Measurements from ENCODE around the gene PTBP3. TPM values are rescaled to one million over a fixed set of nuclear protein-coding genes. Genes with fewer than 3 reads are reported as not detected.

Gene PTBP3
- total RNA-seq, 1 donor from 2014 or later: 104 TPM

- Mint-ChIP-seq H3K27ac (peak overlapping the region; percentile 89), H3K9me3 (peaks cover 11% of the 10 kb centered on the region), H3K4me3 (peak overlapping the region; percentile 84), H3K36me3 (ENCODE audit: low read depth) (peaks cover 4% of the 10 kb centered on the region), H3K4me1 (peaks cover 10% of the 10 kb centered on the region), H3K27me3 (peaks cover 2% of the 10 kb centered on the region)
- no peak for DNase-seq
- intact Hi-C loops (cut with micrococcal nuclease): no loop called here
Observed at GRCh38 chr9:112349008-112349333, 15.6 kb upstream of the PTBP3 start.

GRCh38 chr9:112348257-112349007 lies 15.0 kb upstream of the PTBP3 start:
- intact Hi-C loops (cut with micrococcal nuclease): no loop called here
- peaks cover 4% of the 10 kb centered on the region for H3K36me3 Mint-ChIP-seq (ENCODE audit: low read depth)
- peak overlapping the region; percentile 84 for H3K4me3 Mint-ChIP-seq
- H3K27ac Mint-ChIP-seq: peak overlapping the region; percentile 89
- H3K27me3 Mint-ChIP-seq: peaks cover 4% of the 10 kb centered on the region
- H3K9me3 Mint-ChIP-seq: peaks cover 11% of the 10 kb centered on the region
- peak; percentile 90 for DNase-seq
- H3K4me1 Mint-ChIP-seq: peaks cover 10% of the 10 kb centered on the region

- no peak overlapping the region for H3K27ac Mint-ChIP-seq
- H3K27me3 Mint-ChIP-seq: peaks cover 2% of the 10 kb centered on the region
- no peak overlapping the region for H3K4me3 Mint-ChIP-seq
- H3K9me3 Mint-ChIP-seq: no peaks in the 10 kb centered on the region
- H3K4me1 Mint-ChIP-seq: peaks cover 2% of the 10 kb centered on the region
- H3K36me3 Mint-ChIP-seq (ENCODE audit: low read depth): no peaks in the 10 kb centered on the region
- intact Hi-C loops (cut with micrococcal nuclease): no loop called here
- no peak for DNase-seq
Observed at GRCh38 chr9:112341730-112342129, 8.3 kb upstream of the PTBP3 start.

- H3K36me3 Mint-ChIP-seq (ENCODE audit: low read depth): no peaks in the 10 kb centered on the region
- no peak for DNase-seq
- peaks cover 2% of the 10 kb centered on the region for H3K27me3 Mint-ChIP-seq
- no peaks in the 10 kb centered on the region for H3K9me3 Mint-ChIP-seq
- H3K27ac Mint-ChIP-seq: no peak overlapping the region
- intact Hi-C loops (cut with micrococcal nuclease): no loop called here
- H3K4me1 Mint-ChIP-seq: peaks cover 2% of the 10 kb centered on the region
- H3K4me3 Mint-ChIP-seq: no peak overlapping the region
Observed at GRCh38 chr9:112339886-112340285, 6.5 kb upstream of the PTBP3 start.

- intact Hi-C loops (cut with micrococcal nuclease): no loop called here
- H3K4me3 Mint-ChIP-seq: no peak overlapping the region
- H3K36me3 Mint-ChIP-seq (ENCODE audit: low read depth): no peaks in the 10 kb centered on the region
- no peak overlapping the region for H3K27ac Mint-ChIP-seq
- no peak for DNase-seq
- H3K4me1 Mint-ChIP-seq: peaks cover 6% of the 10 kb centered on the region
- H3K9me3 Mint-ChIP-seq: no peaks in the 10 kb centered on the region
- no peaks in the 10 kb centered on the region for H3K27me3 Mint-ChIP-seq
Observed at GRCh38 chr9:112338561-112338960, 5.1 kb upstream of the PTBP3 start.

- Mint-ChIP-seq H3K27ac (no peak overlapping the region), H3K9me3 (no peaks in the 10 kb centered on the region), H3K27me3 (no peaks in the 10 kb centered on the region), H3K4me3 (no peak overlapping the region), H3K4me1 (peaks cover 6% of the 10 kb centered on the region), H3K36me3 (ENCODE audit: low read depth) (no peaks in the 10 kb centered on the region)
- DNase-seq: no peak
- intact Hi-C loops (cut with micrococcal nuclease): no loop called here
Observed at GRCh38 chr9:112337547-112337946, 4.1 kb upstream of the PTBP3 start.

GRCh38 chr9:112334432-112334841 lies 1.0 kb upstream of the PTBP3 start:
- peaks cover 28% of the 10 kb centered on the region for H3K4me1 Mint-ChIP-seq
- peak; percentile 83 for DNase-seq
- peak overlapping the region; percentile 99 for H3K27ac Mint-ChIP-seq
- no peaks in the 10 kb centered on the region for H3K36me3 Mint-ChIP-seq (ENCODE audit: low read depth)
- H3K4me3 Mint-ChIP-seq: peak overlapping the region; percentile 91
- H3K27me3 Mint-ChIP-seq: no peaks in the 10 kb centered on the region
- no peaks in the 10 kb centered on the region for H3K9me3 Mint-ChIP-seq
- intact Hi-C loops (cut with micrococcal nuclease): loop anchor here (1.0 to 5.0 kb wide), 6 partner anchors 20 to 888 kb away; partner anchors contain the start of genes FKBP15, INIP, KIAA1958 and SLC31A1

- intact Hi-C loops (cut with micrococcal nuclease): loop anchor here (1.0 to 5.0 kb wide), 13 partner anchors 17 to 888 kb away; partner anchors contain the start of genes FKBP15, GNG10, INIP and KIAA1958
- no peaks in the 10 kb centered on the region for H3K27me3 Mint-ChIP-seq
- H3K27ac Mint-ChIP-seq: peak overlapping the region; percentile 99
- peak overlapping the region; percentile 92 for H3K4me3 Mint-ChIP-seq
- H3K9me3 Mint-ChIP-seq: no peaks in the 10 kb centered on the region
- H3K4me1 Mint-ChIP-seq: peaks cover 28% of the 10 kb centered on the region
- peak; percentile 96 for DNase-seq
- H3K36me3 Mint-ChIP-seq (ENCODE audit: low read depth): no peaks in the 10 kb centered on the region
Observed at GRCh38 chr9:112333639-112334431, 416 bp upstream of the PTBP3 start.

GRCh38 chr9:112332674-112332976 lies 794 bp downstream of the PTBP3 start:
- peak overlapping the region; percentile 95 for H3K27ac Mint-ChIP-seq
- intact Hi-C loops (cut with micrococcal nuclease): loop anchor here (2.0 to 5.0 kb wide), 5 partner anchors 84 to 890 kb away; partner anchors contain the start of genes FKBP15, SLC31A1, SNX30 and UGCG
- H3K4me3 Mint-ChIP-seq: peak overlapping the region; percentile 92
- H3K36me3 Mint-ChIP-seq (ENCODE audit: low read depth): peaks cover 5% of the 10 kb centered on the region
- DNase-seq: no peak
- peaks cover 37% of the 10 kb centered on the region for H3K4me1 Mint-ChIP-seq
- H3K27me3 Mint-ChIP-seq: no peaks in the 10 kb centered on the region
- no peaks in the 10 kb centered on the region for H3K9me3 Mint-ChIP-seq

GRCh38 chr9:112332214-112332613 lies 1.2 kb downstream of the PTBP3 start:
- peaks cover 5% of the 10 kb centered on the region for H3K36me3 Mint-ChIP-seq (ENCODE audit: low read depth)
- no peak for DNase-seq
- peak overlapping the region; percentile 92 for H3K4me3 Mint-ChIP-seq
- H3K27me3 Mint-ChIP-seq: no peaks in the 10 kb centered on the region
- H3K9me3 Mint-ChIP-seq: no peaks in the 10 kb centered on the region
- H3K4me1 Mint-ChIP-seq: peaks cover 38% of the 10 kb centered on the region
- intact Hi-C loops (cut with micrococcal nuclease): loop anchor here (2.0 to 5.0 kb wide), 5 partner anchors 83 to 890 kb away; partner anchors contain the start of genes FKBP15, SLC31A1, SNX30 and UGCG
- peak overlapping the region; percentile 95 for H3K27ac Mint-ChIP-seq

- Mint-ChIP-seq H3K9me3 (no peaks in the 10 kb centered on the region), H3K27me3 (no peaks in the 10 kb centered on the region), H3K36me3 (ENCODE audit: low read depth) (peaks cover 5% of the 10 kb centered on the region), H3K4me3 (peak overlapping the region; percentile 92), H3K27ac (peak overlapping the region; percentile 95), H3K4me1 (peaks cover 38% of the 10 kb centered on the region)
- no peak for DNase-seq
- intact Hi-C loops (cut with micrococcal nuclease): loop anchor here (5.0 kb wide), 3 partner anchors 421 to 891 kb away; partner anchors contain the start of genes FKBP15, SLC31A1, SNX30 and UGCG
Observed at GRCh38 chr9:112331674-112331952, 1.8 kb downstream of the PTBP3 start.

GRCh38 chr9:112328545-112328944 lies 4.9 kb downstream of the PTBP3 start:
- peak overlapping the region; percentile 44 for H3K4me3 Mint-ChIP-seq
- peaks cover 40% of the 10 kb centered on the region for H3K4me1 Mint-ChIP-seq
- intact Hi-C loops (cut with micrococcal nuclease): no loop called here
- no peak for DNase-seq
- H3K27me3 Mint-ChIP-seq: no peaks in the 10 kb centered on the region
- peak overlapping the region; percentile 64 for H3K27ac Mint-ChIP-seq
- H3K36me3 Mint-ChIP-seq (ENCODE audit: low read depth): peaks cover 27% of the 10 kb centered on the region
- peaks cover 4% of the 10 kb centered on the region for H3K9me3 Mint-ChIP-seq

- intact Hi-C loops (cut with micrococcal nuclease): no loop called here
- H3K36me3 Mint-ChIP-seq (ENCODE audit: low read depth): peaks cover 32% of the 10 kb centered on the region
Observed at GRCh38 chr9:112327718-112328450, 5.5 kb downstream of the PTBP3 start.

GRCh38 chr9:112326194-112326593 lies 7.2 kb downstream of the PTBP3 start:
- Mint-ChIP-seq H3K27ac (no peak overlapping the region), H3K9me3 (peaks cover 4% of the 10 kb centered on the region), H3K36me3 (ENCODE audit: low read depth) (peaks cover 42% of the 10 kb centered on the region), H3K4me3 (no peak overlapping the region), H3K4me1 (peaks cover 37% of the 10 kb centered on the region), H3K27me3 (no peaks in the 10 kb centered on the region)
- intact Hi-C loops (cut with micrococcal nuclease): no loop called here
- DNase-seq: no peak

More at GRCh38 chr9:112327718-112328450, 5.5 kb downstream of the PTBP3 start:
- Mint-ChIP-seq H3K4me1 (peaks cover 40% of the 10 kb centered on the region), H3K4me3 (peak overlapping the region; percentile 44), H3K27me3 (no peaks in the 10 kb centered on the region), H3K27ac (peak overlapping the region; percentile 64), H3K9me3 (peaks cover 4% of the 10 kb centered on the region)
- DNase-seq: no peak
